Thyroid gland (tissue), 4 donors: ENCODE measurements around the gene CCR7. TPM values are rescaled to one million over a fixed set of nuclear protein-coding genes. Genes with fewer than 3 reads are reported as not detected.

Experiments used
- DNase-seq, 2 donors: peaks; one replicate each; pipeline ENCODE4 v3.0.0-alpha.2; 2019
- H3K27ac ChIP-seq, 3 donors: fragments of 200-600 bp; sonication (generic); 1 replicate in 2 of 3; 2 replicates in 1 of 3; pipeline ENCODE4 v1.5.1; 2016 to 2019; ENCODE audit warnings: mild to moderate bottlenecking in 1 of 3, moderate library complexity in 1 of 3
- H3K27me3 ChIP-seq: fragments of 200-600 bp; sonication (generic); one replicate; pipeline ENCODE4 v1.5.1; 2019
- H3K36me3 ChIP-seq, 2 donors: fragments of 200-600 bp; sonication (generic); one replicate each; pipeline ENCODE4 v1.5.1; 2016 to 2019
- H3K4me1 ChIP-seq, 2 donors: fragments of 200-600 bp; sonication (generic); one replicate each; pipeline ENCODE4 v1.5.1; 2017 to 2019
- H3K4me3 ChIP-seq, 3 donors: fragments of 200-600 bp; sonication (generic); replicated peaks in 1 of 3; 1 replicate in 2 of 3; 2 replicates in 1 of 3; pipeline ENCODE4 v1.5.1; 2016; ENCODE audit warnings: mild to moderate bottlenecking in 1 of 3
- H3K9me3 ChIP-seq: fragments of 200-600 bp; sonication (generic); one replicate; pipeline ENCODE4 v1.5.1; 2017
- CTCF ChIP-seq, 6 experiments: fragments of 200-600 bp in 3 of 6; fragments of 450-650 bp in 3 of 6; sonication (generic) in 3 of 6; IDR thresholded peaks; one replicate each; pipeline ENCODE4 v1.5.1; 2016 to 2019; ENCODE audit warnings: antibody characterized with exemption in 6 of 6, mild to moderate bottlenecking in 2 of 6, inconsistent platforms in 1 of 6, moderate library complexity in 1 of 6
- POLR2A ChIP-seq, 2 donors: fragments of 450-650 bp; IDR thresholded peaks; one replicate each; pipeline ENCODE4 v1.6.1; 2017; ENCODE audit warnings: antibody characterized with exemption in 2 of 2, mild to moderate bottlenecking in 2 of 2, moderate library complexity in 1 of 2
- WGBS, 2 donors: methylation state at CpG; one replicate each; pipeline ENCODE4 v1.1.5; 2017; 5-methylcytosine and 5-hydroxymethylcytosine counted together
- intact Hi-C: fragments of 100-400 bp; cut with DNase I; formaldehyde crosslinking; loops from one replicate; pipeline ENCODE4 v1.15.1; 2023
- total RNA-seq, 4 donors: library from RNA; depleted of rRNA; stranded (reverse); fragments of >200 nt; gene quantifications; one replicate each; pipeline ENCODE4 v1.2.3, GENCODE V29; 2016

Gene CCR7
- total RNA-seq, 4 donors from 2014 or later = 0.27 to 1.6 (median 0.93) TPM; not detected in 1

DNA sequence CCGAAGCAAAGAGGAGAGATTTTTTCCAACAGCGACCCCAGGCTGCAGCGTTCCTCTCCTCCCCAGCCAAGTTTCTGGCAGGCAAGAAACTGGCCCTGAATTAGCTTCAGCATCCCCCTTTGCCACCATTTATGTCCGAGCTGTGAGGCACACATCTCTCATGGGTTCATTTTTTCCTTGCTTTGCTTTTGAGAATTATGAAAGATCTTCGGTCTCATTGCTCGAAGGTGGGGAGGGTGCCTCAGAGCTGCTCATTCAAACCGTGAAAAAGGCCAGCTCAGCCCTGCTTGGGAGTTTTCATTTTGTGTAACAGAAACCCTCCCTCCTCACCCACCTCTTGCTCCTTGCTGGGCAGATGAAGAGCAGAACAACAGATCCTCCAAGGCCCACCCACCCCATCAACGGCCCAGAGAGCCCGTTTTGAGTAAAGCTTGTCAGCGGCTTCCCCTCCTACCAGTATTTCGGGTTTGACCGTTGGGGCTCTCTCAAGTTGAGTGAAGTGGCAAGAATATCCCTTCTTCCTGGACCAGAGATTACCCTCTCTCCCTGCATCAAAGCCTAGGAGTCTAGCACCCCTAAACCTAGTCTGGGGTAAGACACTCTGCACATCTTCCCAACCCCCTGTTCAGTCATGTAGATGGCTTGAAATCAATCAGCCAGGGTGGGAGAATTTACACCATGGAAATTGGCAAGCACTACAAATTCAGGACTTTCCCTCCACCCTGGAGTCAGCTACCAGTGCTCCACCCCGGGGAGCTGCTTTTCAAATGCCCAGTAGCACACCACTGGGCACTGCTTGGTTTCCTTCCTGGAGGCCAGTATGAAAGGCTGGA, 1.8 kb downstream of the CCR7 start:
- Histone ChIP-seq H3K36me3 (no peaks in the 10 kb centered on the region), H3K9me3 (no peaks in the 10 kb centered on the region), H3K4me1 (peaks cover 11 to 33% of the 10 kb centered on the region in 2 donors), H3K27ac (no peak overlapping the region), H3K27me3 (no peaks in the 10 kb centered on the region), H3K4me3 (no peak overlapping the region)
- no peak for DNase-seq
- 78 to 81% methylated on average over 11 to 13 of the region's 13 CpGs for WGBS, 2 donors
- TF ChIP-seq CTCF (IDR thresholded peaks at IDR 0.05) = no peak
- intact Hi-C loops = no loop called here

DNA sequence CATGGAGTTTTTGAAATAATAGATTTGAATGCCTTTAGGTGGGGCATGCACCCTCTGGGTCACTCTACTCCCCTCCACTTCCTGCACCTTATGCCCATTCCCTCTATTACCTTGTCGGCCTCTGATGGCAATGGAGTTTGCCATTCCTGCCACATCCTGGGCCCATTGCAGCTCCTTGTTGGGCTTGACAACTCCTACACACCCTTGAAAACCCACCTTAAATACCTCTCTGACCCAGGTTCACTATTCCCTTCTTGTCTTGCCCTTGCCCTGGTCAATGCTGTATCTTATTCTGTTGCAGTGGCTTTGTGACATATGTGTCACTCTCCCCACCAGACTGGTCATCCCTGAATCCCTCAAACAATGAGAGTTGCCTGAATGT, 2.4 kb downstream of the CCR7 start:
- Histone ChIP-seq H3K4me1 (peaks cover 11 to 38% of the 10 kb centered on the region in 2 donors), H3K4me3 (no peak overlapping the region), H3K36me3 (no peaks in the 10 kb centered on the region), H3K9me3 (no peaks in the 10 kb centered on the region), H3K27me3 (no peaks in the 10 kb centered on the region), H3K27ac (no peak overlapping the region)
- intact Hi-C loops = no loop called here
- DNase-seq = no peak
- TF ChIP-seq CTCF (IDR thresholded peaks at IDR 0.05) = no peak
- TF ChIP-seq POLR2A (IDR thresholded peaks at IDR 0.05) = no peak
- 85 to 91% methylated on average over 1 of the region's 1 CpG for WGBS, 2 donors

GRCh38 chr17:40561871-40562611, 3.2 kb downstream of the CCR7 start:
- no peaks in the 10 kb centered on the region for H3K27me3 ChIP-seq
- peaks cover 11 to 46% of the 10 kb centered on the region in 2 donors for H3K4me1 ChIP-seq
- no peaks in the 10 kb centered on the region for H3K9me3 ChIP-seq
- no peak overlapping the region for H3K4me3 ChIP-seq
- TF ChIP-seq POLR2A (IDR thresholded peaks at IDR 0.05) (no peak), CTCF (IDR thresholded peaks at IDR 0.05) (no peak)
- WGBS, 2 donors = 88 to 93% methylated on average over 8 of the region's 8 CpGs
- intact Hi-C loops = loop anchor here (2.0 kb wide), 1 partner anchor 29 kb away; no protein-coding TSS in a partner anchor
- H3K27ac ChIP-seq = no peak overlapping the region
- DNase-seq = no peak
- H3K36me3 ChIP-seq = no peaks in the 10 kb centered on the region

- H3K4me1 ChIP-seq = peaks cover 11 to 52% of the 10 kb centered on the region in 2 donors
- TF ChIP-seq CTCF (IDR thresholded peaks at IDR 0.05) (no peak), POLR2A (IDR thresholded peaks at IDR 0.05) (no peak)
- no peaks in the 10 kb centered on the region for H3K9me3 ChIP-seq
- intact Hi-C loops = loop anchor here (2.0 kb wide), 1 partner anchor 29 kb away; no protein-coding TSS in a partner anchor
- no peak overlapping the region for H3K4me3 ChIP-seq
- H3K36me3 ChIP-seq = no peaks in the 10 kb centered on the region
- no peak for DNase-seq
- WGBS, 2 donors = 81 to 89% methylated on average over 3 of the region's 3 CpGs
- H3K27ac ChIP-seq = peak overlapping the region; percentile 83 to 95 (median 93)
- no peaks in the 10 kb centered on the region for H3K27me3 ChIP-seq
Observed at GRCh38 chr17:40561294-40561870, 3.9 kb downstream of the CCR7 start.
